GM21423 (cell line): ENCODE measurements around the gene COL16A1.

Experiments
- ATAC-seq: cut with Tn5 transposase; IDR thresholded peaks from one replicate; pipeline ENCODE4 v1.9.1; 2021; ENCODE audit warnings: mild to moderate bottlenecking, moderate library complexity; ENCODE audit not compliant: unreplicated experiment

Gene COL16A1

GRCh38 chr1:31668303-31668883, 35.4 kb downstream of the COL16A1 start:
- no peak for ATAC-seq

DNA sequence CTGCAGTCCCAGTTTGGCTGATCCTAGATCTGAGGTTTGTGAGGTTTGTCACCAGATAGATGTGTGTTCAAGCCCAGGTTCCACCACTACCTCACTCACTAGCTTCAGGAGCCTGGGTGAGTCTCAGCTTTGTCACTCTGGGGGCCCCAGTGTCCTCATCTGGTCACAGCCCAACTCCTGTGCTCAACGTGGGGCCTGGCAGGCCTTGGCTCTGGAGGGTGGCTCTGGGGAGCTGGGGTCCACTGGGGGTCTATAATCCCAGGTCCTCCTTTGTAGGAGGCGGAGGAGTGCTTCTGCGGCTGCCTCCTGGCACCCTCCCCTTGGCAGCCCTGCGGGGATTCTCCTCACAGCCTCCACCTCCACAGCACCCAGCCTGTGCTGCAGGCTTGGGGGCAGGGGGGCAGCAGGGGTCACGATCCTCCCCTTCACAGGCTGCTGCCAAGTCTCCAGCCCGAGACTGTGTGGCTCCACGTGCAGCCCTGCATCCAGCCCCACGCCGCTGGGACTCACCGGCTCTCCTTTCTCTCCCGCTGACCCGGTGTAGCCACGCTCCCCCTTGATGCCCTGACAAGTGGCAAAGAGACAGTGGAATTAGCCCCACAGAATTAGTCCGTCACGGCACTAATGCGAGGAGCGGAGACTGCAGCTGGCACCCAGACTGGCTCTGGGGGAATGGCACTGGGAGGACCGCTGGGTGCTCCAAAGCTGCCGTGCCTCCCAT, 36.6 kb downstream of the COL16A1 start:
- no peak for ATAC-seq

- ATAC-seq: no peak
Observed at GRCh38 chr1:31666263-31666963, 37.4 kb downstream of the COL16A1 start.

DNA sequence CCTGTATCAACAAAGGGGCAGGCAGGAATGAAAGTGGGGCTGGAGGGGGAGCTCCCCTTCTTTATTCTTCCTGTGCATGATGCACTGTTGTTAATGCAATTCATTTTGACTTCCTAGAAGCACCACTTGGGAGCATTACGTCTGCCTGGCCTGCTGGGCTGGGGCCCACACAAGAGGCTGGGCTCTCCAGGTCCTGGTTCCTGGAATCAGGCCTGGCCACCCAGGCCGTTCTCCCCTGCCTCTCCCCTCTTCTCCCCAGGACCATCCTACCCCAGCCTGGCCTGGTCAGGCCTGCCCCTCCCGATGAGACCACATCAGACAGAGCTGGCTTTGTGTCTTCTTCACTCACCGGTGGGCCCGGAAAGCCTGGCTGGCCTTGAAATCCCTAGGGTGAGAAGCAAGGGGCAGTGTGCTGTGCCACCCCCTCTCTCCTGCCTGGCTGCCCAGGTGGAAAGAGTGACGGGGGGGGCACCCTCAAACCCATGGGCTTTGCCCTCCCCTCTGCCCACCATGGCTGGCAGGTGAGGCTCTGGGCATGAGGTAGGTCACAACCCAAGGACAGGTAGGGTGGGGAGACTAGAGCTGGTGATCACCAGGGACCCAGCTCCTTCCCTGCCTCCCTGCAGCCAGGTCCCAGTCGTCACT, 38.5 kb downstream of the COL16A1 start:
- no peak for ATAC-seq

GRCh38 chr1:31664528-31664927, 39.3 kb downstream of the COL16A1 start:
- no peak for ATAC-seq

DNA sequence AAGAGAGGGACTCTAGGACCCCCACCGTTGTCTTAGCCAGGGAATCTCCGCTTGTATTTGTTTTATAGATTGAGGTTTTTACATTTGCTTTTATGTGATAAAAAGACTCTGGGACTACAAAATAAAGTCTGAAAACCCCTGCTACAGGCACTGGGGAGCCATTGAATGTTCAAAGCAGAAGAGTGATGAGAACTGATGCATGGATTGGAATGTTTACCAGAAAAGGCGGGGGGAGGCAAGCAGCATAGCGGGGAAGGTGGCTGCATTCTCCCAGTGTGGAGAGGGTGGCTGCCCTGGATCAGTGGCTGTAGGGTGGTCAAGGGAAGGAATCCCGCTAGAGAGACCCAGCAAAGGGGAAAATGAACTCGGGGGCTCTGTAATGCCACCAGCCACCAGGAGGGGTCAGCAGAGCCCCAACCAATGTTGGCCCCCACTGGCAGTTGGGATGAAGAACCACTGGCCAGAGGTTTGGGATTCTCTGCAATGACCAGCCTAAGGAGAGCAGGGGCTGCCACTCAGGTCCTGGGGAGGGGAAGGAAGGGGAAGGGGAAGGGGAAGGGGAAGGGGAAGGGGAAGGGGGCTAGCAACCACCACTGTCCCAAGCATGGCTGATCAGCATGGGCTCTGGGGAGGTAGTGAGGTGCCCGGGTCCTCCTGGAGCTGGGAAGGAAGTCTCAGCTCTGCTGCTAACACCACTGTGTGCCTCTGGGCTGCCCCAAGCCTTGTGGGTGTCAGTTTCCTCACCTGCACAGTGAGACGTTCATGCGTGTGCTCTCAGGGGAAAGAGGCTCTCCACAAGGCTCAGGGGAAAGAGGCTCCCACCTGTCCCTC, 40.0 kb downstream of the COL16A1 start:
- ATAC-seq: no peak

DNA sequence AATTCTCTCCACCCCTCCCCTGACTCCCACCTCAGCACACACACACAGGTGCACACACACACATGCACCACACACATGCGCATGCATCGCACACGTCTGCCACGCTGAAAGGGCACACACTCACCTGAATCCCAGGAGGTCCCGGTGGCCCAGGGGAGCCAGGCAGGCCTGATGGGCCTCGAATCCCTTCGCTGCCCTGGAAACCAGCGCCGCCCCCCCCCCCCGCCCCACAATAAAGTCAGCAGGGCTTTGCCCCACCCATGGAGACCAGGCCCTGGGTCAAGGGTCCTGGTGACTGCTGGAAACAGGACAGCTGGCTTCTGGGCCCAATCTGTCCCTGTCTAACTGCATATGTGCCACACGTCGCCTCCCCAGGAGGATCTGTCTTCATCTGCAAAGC, 41.4 kb downstream of the COL16A1 start:
- ATAC-seq: no peak

- no peak for ATAC-seq
Observed at GRCh38 chr1:31661856-31662255, 42.0 kb downstream of the COL16A1 start.

- ATAC-seq: no peak
Observed at GRCh38 chr1:31660871-31661455, 42.9 kb downstream of the COL16A1 start.

- no peak for ATAC-seq
Observed at GRCh38 chr1:31659889-31660288, 43.9 kb downstream of the COL16A1 start.

DNA sequence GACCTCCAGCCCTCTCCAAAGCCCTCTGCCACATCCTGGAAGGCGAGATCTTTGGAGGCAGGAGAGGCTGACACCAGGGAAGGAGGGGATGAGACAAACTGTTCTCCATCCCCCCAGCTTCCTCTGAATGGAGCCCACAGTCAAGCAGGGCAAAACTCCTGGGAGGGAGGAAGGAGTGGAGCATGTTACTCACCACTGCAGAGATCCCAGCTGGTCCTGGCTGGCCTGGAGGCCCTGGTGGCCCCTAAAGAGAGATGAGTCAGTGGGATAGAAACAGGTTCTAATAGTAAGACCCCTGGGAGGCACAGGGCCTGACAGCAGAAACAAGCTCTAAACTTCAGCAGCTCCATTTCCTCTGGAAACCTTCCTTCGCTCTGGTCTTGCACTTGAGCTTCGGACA, 45.1 kb downstream of the COL16A1 start:
- no peak for ATAC-seq

- no peak for ATAC-seq
Observed at GRCh38 chr1:31657972-31658510, 45.8 kb downstream of the COL16A1 start.

DNA sequence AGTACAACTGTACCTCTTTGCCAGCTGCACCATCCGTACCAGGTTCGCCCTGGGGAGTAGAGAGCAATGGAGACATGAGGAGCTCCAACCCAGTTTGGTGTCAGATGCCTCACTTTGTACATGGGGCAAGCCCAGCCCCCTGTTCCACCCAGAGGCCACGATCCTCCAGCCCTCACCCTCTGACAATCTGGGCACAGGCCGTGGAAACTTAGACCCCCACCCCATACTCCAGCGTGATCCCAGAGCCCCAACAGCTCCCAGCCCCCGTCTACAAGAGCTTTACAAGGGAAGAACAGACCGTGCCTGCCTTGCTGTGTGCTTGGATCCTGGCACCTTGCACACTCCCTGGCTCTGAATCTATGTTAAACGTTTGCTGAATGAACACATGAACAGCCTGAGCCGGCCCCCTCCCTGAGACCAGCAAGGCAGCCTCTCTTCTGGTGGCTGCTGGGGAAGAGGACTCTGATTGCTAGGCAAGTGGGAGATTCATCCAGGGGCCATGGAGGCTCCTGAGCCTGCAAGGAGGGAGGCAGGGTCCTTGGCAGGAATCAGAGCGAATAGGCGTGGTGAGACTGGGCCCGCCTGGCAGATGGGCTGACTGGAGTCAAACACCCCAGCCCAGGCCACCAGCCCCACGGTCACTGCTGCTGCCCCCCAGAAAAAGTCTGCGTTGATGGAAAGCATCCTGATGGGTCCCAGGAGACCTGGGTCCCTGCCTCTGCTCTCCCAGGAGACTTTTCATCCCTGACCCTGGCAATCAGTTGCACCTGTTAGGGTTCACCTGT, 46.6 kb downstream of the COL16A1 start:
- no peak for ATAC-seq

DNA sequence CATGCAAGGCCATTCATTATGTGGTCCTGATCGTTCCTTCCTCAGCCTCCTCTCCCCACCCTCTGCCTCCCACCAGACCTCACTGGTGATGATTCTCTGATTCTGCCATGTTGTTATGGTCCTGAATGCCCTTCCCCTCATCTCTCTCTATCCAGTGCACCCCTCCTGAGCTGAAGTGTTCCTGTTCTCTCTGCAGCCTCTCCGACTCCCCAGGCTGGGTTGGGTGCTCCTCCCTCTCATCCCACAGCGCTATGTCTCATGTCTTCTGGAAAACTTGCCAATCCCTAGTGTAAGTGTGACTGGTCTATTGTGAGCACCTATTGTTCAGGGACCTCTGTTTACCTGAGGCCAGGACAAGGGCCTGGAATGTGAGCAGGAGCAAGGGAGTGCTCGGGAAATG, 48.1 kb downstream of the COL16A1 start:
- ATAC-seq: no peak

- ATAC-seq: no peak
Observed at GRCh38 chr1:31655104-31655503, 48.7 kb downstream of the COL16A1 start.

- no peak for ATAC-seq
Observed at GRCh38 chr1:31654474-31654776, 49.4 kb downstream of the COL16A1 start.

GRCh38 chr1:31653717-31654473, 49.9 kb downstream of the COL16A1 start:
- no peak for ATAC-seq

DNA sequence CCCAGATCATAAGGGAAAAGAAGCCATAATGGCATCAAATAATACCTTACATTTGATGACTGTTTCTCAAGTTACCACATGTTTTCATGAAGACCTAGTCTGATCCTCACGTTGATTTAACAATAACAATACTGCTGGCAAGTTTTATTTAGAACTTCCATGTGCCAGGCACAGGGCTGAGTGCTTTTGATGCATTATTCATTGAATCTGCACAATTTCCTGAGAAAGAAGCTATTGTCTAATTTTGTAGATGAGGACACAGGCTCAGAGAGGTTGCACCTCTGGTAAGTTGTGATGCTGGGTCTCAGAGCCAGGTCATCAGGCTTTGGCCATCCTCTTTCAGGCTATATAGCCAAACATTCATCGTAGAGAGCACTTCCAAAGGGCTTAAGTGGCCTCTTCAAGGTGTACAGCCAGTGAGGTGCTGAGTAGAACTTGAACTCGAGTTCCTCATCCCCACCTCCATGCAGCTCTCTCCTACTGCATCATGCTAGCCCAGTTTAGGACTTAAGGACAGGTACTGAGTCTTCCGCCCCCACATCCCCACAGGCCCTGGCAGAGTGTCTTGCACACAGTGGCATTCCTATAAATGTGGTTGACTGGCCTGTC, 50.8 kb downstream of the COL16A1 start:
- ATAC-seq: no peak
